Lower leg skin (tissue), 4 donors: Measurements from ENCODE around the gene PSENEN. TPM values are rescaled to one million over a fixed set of nuclear protein-coding genes. Genes with fewer than 3 reads are reported as not detected.

Experiments used
- DNase-seq, 2 donors: peaks; one replicate each; pipeline ENCODE4 v3.0.0-alpha.2; 2019; ENCODE audit warnings: low spot score in 2 of 2
- H3K4me3 ChIP-seq: fragments of 200-600 bp; sonication (generic); 2 replicates; pipeline ENCODE4 v1.5.1; 2017; ENCODE audit warnings: mild to moderate bottlenecking, low read depth; ENCODE audit not compliant: poor library complexity, severe bottlenecking
- POLR2A ChIP-seq, 2 donors: fragments of 450-650 bp; IDR thresholded peaks; one replicate each; pipeline ENCODE4 v1.6.1; 2016 to 2017; ENCODE audit warnings: antibody characterized with exemption in 2 of 2, mild to moderate bottlenecking in 1 of 2, moderate library complexity in 1 of 2
- WGBS, 2 donors: methylation state at CpG; one replicate each; pipeline ENCODE4 v1.1.5; 2018; 5-methylcytosine and 5-hydroxymethylcytosine counted together
- intact Hi-C: fragments of 100-400 bp; cut with DNase I; formaldehyde crosslinking; loops from one replicate; pipeline ENCODE4 v1.15.0; 2023; ENCODE audit warnings: low total_unique reads
- total RNA-seq, 4 donors: library from RNA; depleted of rRNA; stranded (reverse); fragments of >200 nt; gene quantifications; one replicate each; pipeline ENCODE4 v1.1.0, GENCODE V29; 2016
- TF ChIP-seq, protein P1 (sequence below), 3 donors: fragments of 450-650 bp; IDR thresholded peaks; one replicate each; pipeline ENCODE4 v1.5.1; 2016; ENCODE audit warnings: antibody characterized with exemption in 3 of 3, mild to moderate bottlenecking in 3 of 3, moderate library complexity in 2 of 3

Gene PSENEN
- total RNA-seq, 4 donors from 2014 or later: 13.7 to 47.4 (median 30.8) TPM

- 87 to 97% methylated on average over 10 to 11 of the region's 11 CpGs for WGBS, 2 donors
- no peak overlapping the region for H3K4me3 ChIP-seq
- no peak for DNase-seq
- intact Hi-C loops: no loop called here
- TF ChIP-seq, protein P1, sequence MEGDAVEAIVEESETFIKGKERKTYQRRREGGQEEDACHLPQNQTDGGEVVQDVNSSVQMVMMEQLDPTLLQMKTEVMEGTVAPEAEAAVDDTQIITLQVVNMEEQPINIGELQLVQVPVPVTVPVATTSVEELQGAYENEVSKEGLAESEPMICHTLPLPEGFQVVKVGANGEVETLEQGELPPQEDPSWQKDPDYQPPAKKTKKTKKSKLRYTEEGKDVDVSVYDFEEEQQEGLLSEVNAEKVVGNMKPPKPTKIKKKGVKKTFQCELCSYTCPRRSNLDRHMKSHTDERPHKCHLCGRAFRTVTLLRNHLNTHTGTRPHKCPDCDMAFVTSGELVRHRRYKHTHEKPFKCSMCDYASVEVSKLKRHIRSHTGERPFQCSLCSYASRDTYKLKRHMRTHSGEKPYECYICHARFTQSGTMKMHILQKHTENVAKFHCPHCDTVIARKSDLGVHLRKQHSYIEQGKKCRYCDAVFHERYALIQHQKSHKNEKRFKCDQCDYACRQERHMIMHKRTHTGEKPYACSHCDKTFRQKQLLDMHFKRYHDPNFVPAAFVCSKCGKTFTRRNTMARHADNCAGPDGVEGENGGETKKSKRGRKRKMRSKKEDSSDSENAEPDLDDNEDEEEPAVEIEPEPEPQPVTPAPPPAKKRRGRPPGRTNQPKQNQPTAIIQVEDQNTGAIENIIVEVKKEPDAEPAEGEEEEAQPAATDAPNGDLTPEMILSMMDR (IDR thresholded peaks at IDR 0.05): no peak
- no peak for TF ChIP-seq POLR2A (IDR thresholded peaks at IDR 0.05)
Measured at GRCh38 chr19:35729763-35730162, 15.7 kb upstream of the PSENEN start.

DNA sequence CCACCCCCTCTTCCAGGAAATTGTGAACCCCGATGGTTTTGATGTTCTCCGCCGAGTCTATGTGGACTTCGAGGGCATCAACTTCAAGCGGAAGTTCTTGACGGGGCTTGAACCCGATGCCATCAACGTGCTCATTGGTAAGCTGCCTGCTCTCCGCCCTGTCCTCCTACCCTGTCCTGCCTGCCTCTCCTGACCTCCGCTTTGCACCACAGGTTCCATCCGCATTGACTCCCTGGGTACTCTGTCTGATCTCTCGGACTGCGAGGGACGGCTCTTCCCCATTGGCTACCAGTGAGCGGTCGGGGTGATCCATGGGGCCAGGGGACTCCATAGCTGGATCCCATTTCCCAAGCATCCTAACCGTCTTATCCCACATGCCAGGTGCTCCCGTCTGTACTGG is 15.1 kb upstream of the PSENEN start:
- WGBS, 2 donors: 86 to 91% methylated on average over 18 of the region's 18 CpGs
- TF ChIP-seq POLR2A (IDR thresholded peaks at IDR 0.05): no peak
- TF ChIP-seq, protein P1 (IDR thresholded peaks at IDR 0.05): no peak
- DNase-seq: no peak
- intact Hi-C loops: no loop called here
- H3K4me3 ChIP-seq: no peak overlapping the region

GRCh38 chr19:35731353-35731752 is 14.1 kb upstream of the PSENEN start:
- no peak for DNase-seq
- TF ChIP-seq, protein P1 (IDR thresholded peaks at IDR 0.05): no peak
- TF ChIP-seq POLR2A (IDR thresholded peaks at IDR 0.05): no peak
- intact Hi-C loops: no loop called here
- WGBS, 2 donors: 44 to 48% methylated on average over 9 of the region's 9 CpGs
- no peak overlapping the region for H3K4me3 ChIP-seq

- DNase-seq: no peak
- WGBS, 2 donors: 82% methylated on average over 21 of the region's 21 CpGs
- intact Hi-C loops: no loop called here
- no peak for TF ChIP-seq POLR2A (IDR thresholded peaks at IDR 0.05)
- TF ChIP-seq, protein P1 (IDR thresholded peaks at IDR 0.05): no peak
- no peak overlapping the region for H3K4me3 ChIP-seq
Measured at GRCh38 chr19:35731779-35732405, 13.6 kb upstream of the PSENEN start.

DNA sequence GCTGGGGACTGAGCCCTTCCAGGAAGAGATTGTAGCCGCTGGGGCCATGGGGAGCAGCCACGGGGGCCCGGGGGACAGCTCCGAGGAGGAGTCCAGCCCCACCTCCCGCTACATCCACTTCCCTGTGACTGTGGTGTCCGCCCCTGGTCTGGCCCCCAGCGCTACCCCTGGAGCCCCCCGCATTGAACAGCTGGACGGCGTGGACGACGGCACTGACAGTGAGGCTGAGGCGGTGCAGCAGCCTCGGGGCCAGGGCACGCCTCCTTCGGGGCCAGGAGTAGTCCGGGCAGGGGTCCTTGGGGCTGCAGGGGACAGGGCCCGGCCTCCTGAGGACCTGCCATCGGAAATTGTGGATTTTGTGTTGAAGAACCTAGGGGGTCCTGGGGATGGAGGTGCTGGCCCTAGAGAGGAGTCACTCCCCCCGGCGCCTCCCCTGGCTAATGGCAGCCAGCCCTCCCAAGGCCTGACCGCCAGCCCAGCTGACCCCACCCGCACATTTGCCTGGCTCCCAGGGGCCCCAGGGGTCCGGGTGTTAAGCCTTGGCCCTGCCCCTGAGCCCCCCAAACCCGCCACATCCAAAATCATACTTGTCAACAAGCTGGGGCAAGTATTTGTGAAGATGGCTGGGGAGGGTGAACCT is 12.8 kb upstream of the PSENEN start:
- no peak overlapping the region for H3K4me3 ChIP-seq
- WGBS, 2 donors: 93 to 95% methylated on average over 11 to 25 of the region's 25 CpGs
- intact Hi-C loops: no loop called here
- TF ChIP-seq POLR2A (IDR thresholded peaks at IDR 0.05): no peak
- TF ChIP-seq, protein P1 (IDR thresholded peaks at IDR 0.05): no peak
- DNase-seq: no peak
